Calu3 (cell line): ENCODE results near the gene ARIH2. TPM values are rescaled to one million over a fixed set of nuclear protein-coding genes. Genes with fewer than 3 reads are reported as not detected.

Experiments
- BruUV-seq: library from RNA; stranded (reverse); fragments of 400-500 nt; replicated peaks from 2 replicates; lab custom pipeline; 2021; lab: Mats Ljungman, UMichigan
- CTCF ChIA-PET: fragments of 300-600 bp; sonication (Branson Sonifier 250); formaldehyde crosslinking; loops from one replicate; lab custom pipeline; 2022; ENCODE audit warnings: antibody characterized with exemption; lab: Charles Lee
- DNase-seq: peaks from one replicate; pipeline ENCODE4 v3.0.0; 2022
- H3K27ac Mint-ChIP-seq: one replicate; pipeline ENCODE4 v1.8.0; 2022; ENCODE audit warnings: mixed read lengths; ENCODE audit not compliant: unreplicated experiment
- H3K27me3 Mint-ChIP-seq: one replicate; pipeline ENCODE4 v1.8.0; 2022; ENCODE audit warnings: mixed read lengths; ENCODE audit not compliant: unreplicated experiment
- H3K36me3 Mint-ChIP-seq: one replicate; pipeline ENCODE4 v1.8.0; 2022; ENCODE audit warnings: mild to moderate bottlenecking, moderate library complexity, mixed read lengths; ENCODE audit not compliant: insufficient read depth, unreplicated experiment
- H3K4me1 Mint-ChIP-seq: one replicate; pipeline ENCODE4 v1.8.0; 2022; ENCODE audit warnings: mild to moderate bottlenecking, low read depth, mixed read lengths; ENCODE audit not compliant: unreplicated experiment
- H3K4me3 Mint-ChIP-seq: one replicate; pipeline ENCODE4 v1.8.0; 2022; ENCODE audit warnings: mild to moderate bottlenecking, low read depth, moderate library complexity, mixed read lengths; ENCODE audit not compliant: unreplicated experiment
- H3K9me3 Mint-ChIP-seq: one replicate; pipeline ENCODE4 v1.8.0; 2022; ENCODE audit warnings: low read depth, mixed read lengths; ENCODE audit not compliant: unreplicated experiment
- intact Hi-C: fragments of 100-400 bp; cut with micrococcal nuclease; formaldehyde crosslinking; loops from one replicate; pipeline ENCODE4 v1.10.0; 2022; ENCODE audit not compliant: unreplicated experiment
- total RNA-seq: library from RNA; stranded (reverse); gene quantifications from 2 replicates; pipeline ENCODE4 v1.2.3, GENCODE V29; 2022
- TF ChIP-seq, protein P1 (sequence below): fragments of 200-600 bp; IDR thresholded peaks from one replicate; pipeline ENCODE4 v1.8.0; 2022; ENCODE audit warnings: antibody characterized with exemption; ENCODE audit not compliant: unreplicated experiment

ARIH2 gene
- total RNA-seq, 1 experiment from 2014 or later: 109 TPM

- no peaks in the 10 kb centered on the region for H3K9me3 Mint-ChIP-seq
- CTCF ChIA-PET: interaction anchor here (0.7 kb wide), 1 partner anchor 536 kb away, joined by 3 read pairs; no protein-coding TSS in a partner anchor
- TF ChIP-seq, protein P1, sequence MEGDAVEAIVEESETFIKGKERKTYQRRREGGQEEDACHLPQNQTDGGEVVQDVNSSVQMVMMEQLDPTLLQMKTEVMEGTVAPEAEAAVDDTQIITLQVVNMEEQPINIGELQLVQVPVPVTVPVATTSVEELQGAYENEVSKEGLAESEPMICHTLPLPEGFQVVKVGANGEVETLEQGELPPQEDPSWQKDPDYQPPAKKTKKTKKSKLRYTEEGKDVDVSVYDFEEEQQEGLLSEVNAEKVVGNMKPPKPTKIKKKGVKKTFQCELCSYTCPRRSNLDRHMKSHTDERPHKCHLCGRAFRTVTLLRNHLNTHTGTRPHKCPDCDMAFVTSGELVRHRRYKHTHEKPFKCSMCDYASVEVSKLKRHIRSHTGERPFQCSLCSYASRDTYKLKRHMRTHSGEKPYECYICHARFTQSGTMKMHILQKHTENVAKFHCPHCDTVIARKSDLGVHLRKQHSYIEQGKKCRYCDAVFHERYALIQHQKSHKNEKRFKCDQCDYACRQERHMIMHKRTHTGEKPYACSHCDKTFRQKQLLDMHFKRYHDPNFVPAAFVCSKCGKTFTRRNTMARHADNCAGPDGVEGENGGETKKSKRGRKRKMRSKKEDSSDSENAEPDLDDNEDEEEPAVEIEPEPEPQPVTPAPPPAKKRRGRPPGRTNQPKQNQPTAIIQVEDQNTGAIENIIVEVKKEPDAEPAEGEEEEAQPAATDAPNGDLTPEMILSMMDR: no peak
- BruUV-seq: no TSS peak
- no peak for DNase-seq
- intact Hi-C loops: no loop called here
- peaks cover 28% of the 10 kb centered on the region for H3K4me1 Mint-ChIP-seq
- H3K4me3 Mint-ChIP-seq: peak overlapping the region; percentile 99
- H3K36me3 Mint-ChIP-seq: peaks cover 78% of the 10 kb centered on the region
- H3K27ac Mint-ChIP-seq: peak overlapping the region; percentile 99
- no peaks in the 10 kb centered on the region for H3K27me3 Mint-ChIP-seq
These were observed 109.6 kb downstream of the ARIH2 start for GRCh38 chr3:49028298-49028672.

DNA sequence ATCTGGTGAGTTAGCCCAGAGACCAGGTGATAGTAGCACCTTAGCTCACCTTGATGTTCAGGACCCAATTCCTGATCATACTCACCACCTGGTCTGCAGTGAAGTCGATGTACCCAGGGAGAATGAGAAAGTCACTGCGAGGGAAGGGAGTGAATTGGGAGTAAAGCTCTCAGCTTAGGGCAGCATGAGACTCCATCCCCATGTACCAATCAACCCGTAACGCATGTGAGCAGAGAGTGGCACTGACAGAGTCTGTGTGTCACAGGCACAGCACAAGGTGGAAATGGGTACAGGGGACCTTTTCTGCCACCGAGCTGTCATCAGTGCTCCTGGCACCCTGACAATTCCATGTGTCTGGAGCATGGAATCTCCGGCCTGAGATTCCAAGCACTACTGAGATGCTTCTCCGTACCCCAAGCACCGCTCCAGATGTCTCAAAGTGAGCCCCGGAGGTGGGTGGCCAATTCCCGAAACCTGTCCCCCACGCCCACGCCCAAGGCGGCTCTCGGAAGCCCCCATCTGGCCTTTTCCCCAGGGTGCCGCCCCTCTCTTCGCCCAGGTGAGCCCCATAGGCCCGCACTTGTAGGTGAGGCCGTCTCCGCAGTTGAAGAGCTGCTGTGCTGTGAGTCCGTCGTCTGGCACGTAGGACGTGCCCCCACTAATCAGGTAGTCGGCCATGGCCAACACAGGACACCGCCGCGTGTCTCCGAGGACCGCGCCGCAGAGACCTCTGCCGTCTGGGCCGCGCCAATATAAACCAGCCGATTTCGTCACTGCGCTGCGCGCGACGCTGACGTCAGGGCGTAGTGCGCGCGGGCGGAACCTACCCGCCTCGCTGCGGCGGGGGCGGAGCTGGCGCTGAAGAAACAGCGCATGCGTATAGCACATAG, 110.3 kb downstream of the ARIH2 start, which contains the start of gene IMPDH2:
Gene IMPDH2, minus strand, starts transcription at position 726 of the 890 bp plus-strand sequence. Its CDS starts 48 bp downstream, at position 678.
- CTCF ChIA-PET: interaction anchor here (0.7 to 1.1 kb wide), 3 partner anchors 22 to 537 kb away, joined by 3 to 4 read pairs (median 3); partner anchors contain the start of gene WDR6
- Mint-ChIP-seq H3K36me3 (peaks cover 71% of the 10 kb centered on the region), H3K27ac (peak within 1 kb of the TSS; percentile 99), H3K4me3 (peak within 1 kb of the TSS; percentile 99), H3K27me3 (no peaks in the 10 kb centered on the region), H3K4me1 (peaks cover 28% of the 10 kb centered on the region), H3K9me3 (no peaks in the 10 kb centered on the region)
- BruUV-seq: TSS peak; percentile 52
- DNase-seq: peak; percentile 91
- intact Hi-C loops: no loop called here
- TF ChIP-seq, protein P1: no peak

DNA sequence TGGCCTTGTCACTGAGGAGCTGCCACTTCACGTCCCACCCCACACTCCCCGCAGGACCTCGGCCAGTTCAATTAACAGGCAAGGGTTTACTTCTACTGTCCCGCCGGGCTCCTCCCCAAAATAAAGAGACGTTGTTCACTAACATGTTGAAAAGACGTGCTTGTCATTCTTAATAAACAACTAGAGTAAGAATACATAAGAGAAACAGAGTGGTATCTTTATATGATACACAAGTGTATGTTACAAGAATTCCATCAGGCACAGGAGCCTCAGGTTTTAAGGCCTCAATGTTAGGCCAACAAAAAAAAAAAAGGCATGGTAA, 110.9 kb downstream of the ARIH2 start:
- CTCF ChIA-PET: interaction anchor here (0.7 to 1.1 kb wide), 2 partner anchors 22 to 42 kb away, joined by 3 to 4 read pairs; partner anchors contain the start of gene WDR6
- H3K36me3 Mint-ChIP-seq: peaks cover 70% of the 10 kb centered on the region
- no TSS peak for BruUV-seq

GRCh38 chr3:49030321-49030720, 111.7 kb downstream of the ARIH2 start:
- TF ChIP-seq, protein P1: no peak
- Mint-ChIP-seq H3K9me3 (no peaks in the 10 kb centered on the region), H3K4me3 (no peak overlapping the region), H3K4me1 (peaks cover 28% of the 10 kb centered on the region), H3K36me3 (peaks cover 63% of the 10 kb centered on the region), H3K27ac (no peak overlapping the region), H3K27me3 (no peaks in the 10 kb centered on the region)
- BruUV-seq: no TSS peak
- DNase-seq: no peak
- intact Hi-C loops: no loop called here
- CTCF ChIA-PET: interaction anchor here (1.8 kb wide), 1 partner anchor 8 kb away, joined by 4 read pairs; the partner anchor contains the start of gene NDUFAF3

More for the DNA sequence above, 110.9 kb downstream of the ARIH2 start:
- Mint-ChIP-seq H3K4me1 (peaks cover 28% of the 10 kb centered on the region), H3K9me3 (no peaks in the 10 kb centered on the region), H3K4me3 (peak overlapping the region; percentile 99), H3K27me3 (no peaks in the 10 kb centered on the region), H3K27ac (peak overlapping the region; percentile 99)
- intact Hi-C loops: no loop called here
- TF ChIP-seq, protein P1: no peak
- DNase-seq: no peak
